ENCODE measurements around the gene PGS1.

DNA sequence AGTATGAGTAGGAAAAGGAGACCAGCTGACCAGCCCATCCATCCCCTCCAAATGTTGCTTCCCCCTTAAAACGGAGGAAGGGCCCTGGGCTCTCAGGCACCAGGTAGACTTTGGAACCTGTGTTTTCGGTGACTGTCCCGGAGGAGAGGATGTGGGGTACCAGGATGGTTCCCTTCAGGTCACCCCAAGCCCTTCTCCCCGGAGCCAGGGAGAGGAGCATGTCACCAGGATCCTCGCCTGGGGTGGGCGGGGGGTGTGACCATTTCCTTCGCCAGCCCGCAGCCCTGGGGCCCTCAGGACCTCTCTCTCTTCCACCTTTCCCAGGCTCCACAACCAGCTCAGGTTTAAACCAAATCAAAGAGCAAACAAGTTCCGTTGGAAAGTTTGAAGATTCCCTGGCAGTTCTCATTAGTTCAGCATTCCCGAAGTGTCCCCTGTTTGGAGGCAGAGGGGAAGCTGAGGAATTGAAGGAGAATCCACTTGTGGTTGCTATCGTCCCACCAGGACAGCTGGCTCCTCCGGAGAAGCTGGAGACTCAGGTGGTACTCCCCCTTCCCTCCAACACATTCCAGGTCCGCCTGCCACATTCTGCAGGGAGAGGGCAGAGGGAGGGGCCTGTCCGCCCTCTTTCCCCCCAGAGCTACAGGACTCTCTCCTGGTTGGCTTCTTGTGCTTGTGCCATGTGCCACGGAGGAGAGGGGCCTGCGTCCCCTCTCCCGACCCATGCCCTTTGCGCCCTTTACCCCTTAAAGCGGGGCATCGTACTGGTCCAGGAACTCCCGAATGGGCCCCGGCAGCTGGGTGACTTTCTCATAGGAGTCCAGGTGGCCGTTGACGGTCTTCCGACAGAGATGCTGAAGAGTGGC lies 20.5 kb upstream of the PGS1 start:
- TF ChIP-seq, protein P1, sequence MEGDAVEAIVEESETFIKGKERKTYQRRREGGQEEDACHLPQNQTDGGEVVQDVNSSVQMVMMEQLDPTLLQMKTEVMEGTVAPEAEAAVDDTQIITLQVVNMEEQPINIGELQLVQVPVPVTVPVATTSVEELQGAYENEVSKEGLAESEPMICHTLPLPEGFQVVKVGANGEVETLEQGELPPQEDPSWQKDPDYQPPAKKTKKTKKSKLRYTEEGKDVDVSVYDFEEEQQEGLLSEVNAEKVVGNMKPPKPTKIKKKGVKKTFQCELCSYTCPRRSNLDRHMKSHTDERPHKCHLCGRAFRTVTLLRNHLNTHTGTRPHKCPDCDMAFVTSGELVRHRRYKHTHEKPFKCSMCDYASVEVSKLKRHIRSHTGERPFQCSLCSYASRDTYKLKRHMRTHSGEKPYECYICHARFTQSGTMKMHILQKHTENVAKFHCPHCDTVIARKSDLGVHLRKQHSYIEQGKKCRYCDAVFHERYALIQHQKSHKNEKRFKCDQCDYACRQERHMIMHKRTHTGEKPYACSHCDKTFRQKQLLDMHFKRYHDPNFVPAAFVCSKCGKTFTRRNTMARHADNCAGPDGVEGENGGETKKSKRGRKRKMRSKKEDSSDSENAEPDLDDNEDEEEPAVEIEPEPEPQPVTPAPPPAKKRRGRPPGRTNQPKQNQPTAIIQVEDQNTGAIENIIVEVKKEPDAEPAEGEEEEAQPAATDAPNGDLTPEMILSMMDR (IDR thresholded peaks at IDR 0.05): no peak
- TF ChIP-seq POLR2A (IDR thresholded peaks at IDR 0.05): no peak
